Fibroblast of peridontal ligament (primary cell): ENCODE data around the gene SPATA24.
A peak's percentile ranks its signal among the peaks of the same experiment; 100 is the strongest.
"Not testable (repeated sequence)": the region's sequence is repeated elsewhere in the genome, so short reads cannot be mapped to it uniquely, and the experiment has no call there.

Source experiments
- DNase-seq: peaks from one replicate; pipeline ENCODE4 v3.0.0-alpha.2; 2010; ENCODE audit errors: extremely low read depth

Gene SPATA24

DNA sequence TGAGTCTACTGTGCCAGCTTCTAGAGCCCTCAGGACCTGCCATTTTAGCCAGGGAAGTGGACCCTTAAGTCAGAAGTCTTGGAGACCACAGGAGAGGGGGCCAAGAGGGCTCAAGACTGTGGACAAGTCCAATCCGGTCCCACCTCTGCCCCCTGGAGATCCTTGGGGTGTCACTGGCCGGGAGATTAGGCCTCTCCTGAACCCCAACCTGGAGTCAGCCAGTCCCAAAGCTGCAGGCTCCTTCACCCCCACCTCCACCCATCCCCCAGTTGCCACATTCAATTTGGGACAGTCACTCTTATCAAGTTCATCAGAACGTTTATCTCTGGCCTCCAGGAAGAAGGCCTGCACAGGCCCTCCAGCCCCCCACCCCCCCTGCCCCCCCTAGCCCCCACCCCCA is 21.1 kb downstream of the SPATA24 start:
- DNase-seq, result no peak

GRCh38 chr5:139381837-139382761 is 21.8 kb downstream of the SPATA24 start:
- no peak for DNase-seq

GRCh38 chr5:139379626-139380449 is 24.1 kb downstream of the SPATA24 start:
- DNase-seq, result no peak

DNA sequence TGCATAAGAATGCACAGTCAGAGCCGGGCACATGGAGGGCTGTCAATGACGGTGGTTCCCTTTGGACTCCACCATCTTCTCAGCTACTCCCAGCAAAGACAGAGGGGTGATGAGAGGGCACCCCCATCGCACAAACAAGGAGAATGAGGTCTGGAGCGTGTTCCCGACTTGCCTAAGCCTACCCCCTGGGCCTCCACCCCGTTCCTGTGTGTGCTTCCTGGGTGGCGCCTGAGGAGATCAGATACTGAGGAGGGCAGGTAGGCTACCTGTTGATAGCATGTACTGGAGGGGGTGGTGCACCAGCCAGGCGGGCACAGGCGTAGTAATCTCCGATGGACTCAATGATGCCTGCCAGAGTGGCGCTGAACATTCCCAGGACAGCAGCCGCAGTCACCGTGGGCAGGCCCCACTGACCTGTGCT is 24.9 kb downstream of the SPATA24 start:
- DNase-seq, result no peak

DNA sequence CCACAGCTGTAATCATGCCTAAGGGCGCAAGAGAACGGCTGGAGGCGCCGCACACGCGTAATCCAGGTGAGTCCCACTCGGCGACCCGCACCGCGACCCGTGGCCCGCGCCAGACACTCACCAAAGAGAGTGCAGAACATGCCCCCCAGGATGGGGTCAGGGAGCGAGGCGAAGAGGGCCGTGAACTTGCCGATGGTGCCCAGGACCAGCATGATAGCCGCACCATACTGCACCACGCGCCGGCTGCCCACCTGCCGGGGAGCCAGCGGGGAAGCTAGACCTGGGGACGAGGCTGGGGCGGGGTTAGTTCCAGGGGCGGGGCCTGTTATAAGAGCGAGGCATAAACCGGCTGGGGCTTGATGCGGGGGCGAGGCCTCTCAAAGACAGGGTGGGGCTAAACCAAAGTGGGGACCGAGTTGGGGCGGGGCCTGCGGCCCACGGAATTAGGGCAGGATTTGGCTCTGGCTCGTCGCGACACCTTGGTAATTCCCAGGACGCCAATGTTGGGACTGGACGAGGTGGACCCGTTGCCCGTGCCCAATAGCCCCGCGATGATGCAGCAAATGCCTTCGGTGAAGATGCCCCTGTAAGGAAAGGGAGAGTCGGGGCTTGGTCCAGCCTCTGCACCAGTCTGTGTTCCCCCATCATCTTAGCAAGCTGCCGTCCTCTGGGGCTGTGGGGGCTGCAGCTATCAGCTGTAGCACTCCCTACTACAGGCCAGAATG is 25.6 kb downstream of the SPATA24 start:
- DNase-seq, result no peak

DNA sequence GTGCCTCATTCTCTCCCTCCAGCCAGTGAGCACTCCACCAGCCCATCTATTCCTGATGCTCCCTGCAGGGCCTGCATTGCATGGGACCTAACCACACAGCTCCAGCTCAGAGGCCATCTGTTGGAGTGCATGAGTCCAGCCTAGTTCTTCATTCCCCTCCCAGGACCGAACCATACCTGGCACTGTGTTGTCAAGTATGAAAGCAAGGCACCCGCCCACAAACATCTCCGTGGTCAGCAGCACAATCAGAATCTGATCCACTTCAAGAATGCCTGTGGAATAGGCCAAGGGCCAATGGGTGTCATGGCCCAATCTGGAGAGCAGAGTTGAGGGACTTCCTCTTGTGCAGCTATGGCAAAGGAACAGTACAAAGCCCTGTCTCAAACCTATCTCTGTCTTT is 26.7 kb downstream of the SPATA24 start:
- no peak for DNase-seq

- no peak for DNase-seq
Observed at GRCh38 chr5:139376364-139376763, 27.5 kb downstream of the SPATA24 start.

GRCh38 chr5:139374909-139375308 is 29.0 kb downstream of the SPATA24 start:
- DNase-seq, result no peak

GRCh38 chr5:139371482-139372435 is 32.1 kb downstream of the SPATA24 start:
- DNase-seq, result peak; percentile 67

DNA sequence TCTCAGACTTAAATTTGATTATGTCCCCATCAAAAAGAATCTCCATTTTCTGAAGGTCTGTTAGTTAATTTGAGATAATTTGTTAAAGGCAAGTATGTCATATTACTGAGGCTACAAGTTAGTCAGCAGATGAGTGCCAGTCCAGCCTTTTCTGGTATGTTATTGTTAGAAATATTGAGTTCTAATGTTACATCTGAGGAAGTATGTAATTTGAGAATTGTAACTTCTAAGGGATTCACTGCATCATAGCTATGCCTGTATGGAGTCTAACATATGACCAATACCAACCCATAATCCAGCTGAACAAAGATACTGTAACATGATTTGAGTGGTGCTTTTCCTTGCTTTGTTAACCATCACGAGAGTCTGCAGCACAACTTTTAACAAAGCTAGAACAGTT is 34.7 kb downstream of the SPATA24 start:
- DNase-seq, result peak; percentile 91

- DNase-seq, result peak; percentile 23
Observed at GRCh38 chr5:139368613-139369012, 35.3 kb downstream of the SPATA24 start.

GRCh38 chr5:139364466-139364865 is 39.4 kb downstream of the SPATA24 start:
- DNase-seq, result no peak

- DNase-seq, result no peak
Observed at GRCh38 chr5:139363937-139364336, 40.0 kb downstream of the SPATA24 start.

DNA sequence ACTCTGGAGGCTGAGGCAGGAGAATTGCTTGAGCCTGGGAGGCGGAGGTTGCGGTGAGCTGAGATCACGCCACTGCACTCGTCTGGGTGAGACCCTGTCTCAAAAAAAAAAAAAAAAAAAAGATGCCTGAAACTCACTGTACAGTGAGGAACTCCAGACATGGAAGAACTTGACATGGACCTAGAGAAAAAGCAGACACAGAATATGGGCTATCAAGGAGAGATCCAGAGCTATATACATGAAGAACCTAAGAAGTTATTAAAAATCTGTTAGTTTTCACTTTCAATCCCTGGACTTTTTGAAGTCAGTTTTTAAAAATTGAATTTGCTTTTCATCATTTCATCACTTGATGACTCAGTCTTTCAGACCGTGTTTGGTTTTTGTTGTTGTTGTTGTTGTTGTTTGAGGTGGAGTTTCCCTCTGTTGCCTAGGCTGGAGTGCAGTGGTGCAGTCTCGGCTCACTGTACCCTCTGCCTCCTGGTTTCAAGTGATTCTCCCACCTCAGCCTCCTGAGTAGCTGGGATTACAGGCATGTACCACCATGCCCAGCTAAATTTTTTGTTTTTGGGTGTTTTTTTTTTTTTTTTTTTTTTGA is 42.0 kb downstream of the SPATA24 start:
- no peak for DNase-seq

DNA sequence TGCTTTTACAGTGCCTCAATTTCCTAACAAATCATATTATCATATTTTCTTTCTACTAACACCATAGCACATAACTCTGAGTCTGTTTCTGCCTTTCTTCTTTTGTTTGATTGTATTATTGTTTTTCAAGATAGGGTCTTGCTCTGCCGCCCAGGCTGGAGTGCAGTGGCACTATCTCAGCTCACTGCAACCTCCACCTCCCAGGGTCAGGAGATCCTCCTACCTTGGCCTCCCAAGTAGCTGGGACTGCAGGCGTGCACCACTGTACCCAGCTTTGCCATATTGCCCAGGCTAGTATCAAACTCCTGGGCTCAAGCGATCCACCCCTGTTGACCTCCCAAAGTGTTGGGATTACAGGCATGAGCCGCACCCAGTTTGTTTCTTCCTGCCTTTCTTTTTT is 43.5 kb downstream of the SPATA24 start:
- no peak for DNase-seq

- DNase-seq, result no peak
Observed at GRCh38 chr5:139358064-139358463, 45.8 kb downstream of the SPATA24 start.

DNA sequence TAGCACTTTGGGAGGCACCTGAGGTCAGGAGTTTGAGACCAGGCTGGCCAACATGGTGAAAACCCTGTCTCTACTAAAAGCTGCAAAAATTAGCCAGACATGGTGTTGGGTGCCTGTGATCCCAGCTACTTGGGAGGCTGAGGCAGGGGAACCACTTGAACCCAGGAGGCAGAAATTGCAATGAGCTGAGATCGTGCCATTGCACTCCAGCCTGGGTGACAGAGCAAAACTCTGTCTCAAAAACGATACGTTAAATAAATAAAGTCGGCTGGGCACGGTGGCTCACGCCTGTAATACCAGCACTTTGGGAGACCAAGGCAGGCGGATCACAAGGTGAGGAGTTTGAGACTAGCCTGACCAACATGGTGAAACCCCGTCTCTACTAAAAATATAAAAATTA is 48.0 kb downstream of the SPATA24 start:
- not testable (repeated sequence) for DNase-seq

- no peak for DNase-seq
Observed at GRCh38 chr5:139354186-139354585, 49.7 kb downstream of the SPATA24 start.

GRCh38 chr5:139347863-139348262 is 56.0 kb downstream of the SPATA24 start:
- DNase-seq, result not testable (repeated sequence)
